HG03432 (cell line): ENCODE measurements around the gene ATG2A.

Experiments
- ATAC-seq: cut with Tn5 transposase; IDR thresholded peaks from one replicate; pipeline ENCODE4 v1.9.1; 2021; ENCODE audit warnings: mild to moderate bottlenecking, moderate library complexity; ENCODE audit not compliant: unreplicated experiment

ATG2A gene

DNA sequence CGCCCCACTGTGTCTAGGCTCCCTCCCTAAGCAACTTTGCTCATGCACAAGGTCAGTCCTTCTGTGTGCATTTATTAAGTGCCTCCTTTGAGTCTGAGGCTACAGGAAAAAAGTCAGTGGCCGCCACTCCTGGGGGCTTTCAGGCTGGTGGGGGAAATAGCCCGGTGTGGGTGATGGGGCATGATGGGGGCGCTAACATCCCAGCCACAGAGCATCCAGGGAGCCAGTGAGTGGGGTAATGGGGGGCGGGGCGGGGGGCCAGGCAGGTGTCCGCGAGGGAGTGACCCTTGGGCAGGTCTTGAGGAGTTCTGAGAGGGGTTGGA is 28.6 kb downstream of the ATG2A start:
- ATAC-seq: no peak

DNA sequence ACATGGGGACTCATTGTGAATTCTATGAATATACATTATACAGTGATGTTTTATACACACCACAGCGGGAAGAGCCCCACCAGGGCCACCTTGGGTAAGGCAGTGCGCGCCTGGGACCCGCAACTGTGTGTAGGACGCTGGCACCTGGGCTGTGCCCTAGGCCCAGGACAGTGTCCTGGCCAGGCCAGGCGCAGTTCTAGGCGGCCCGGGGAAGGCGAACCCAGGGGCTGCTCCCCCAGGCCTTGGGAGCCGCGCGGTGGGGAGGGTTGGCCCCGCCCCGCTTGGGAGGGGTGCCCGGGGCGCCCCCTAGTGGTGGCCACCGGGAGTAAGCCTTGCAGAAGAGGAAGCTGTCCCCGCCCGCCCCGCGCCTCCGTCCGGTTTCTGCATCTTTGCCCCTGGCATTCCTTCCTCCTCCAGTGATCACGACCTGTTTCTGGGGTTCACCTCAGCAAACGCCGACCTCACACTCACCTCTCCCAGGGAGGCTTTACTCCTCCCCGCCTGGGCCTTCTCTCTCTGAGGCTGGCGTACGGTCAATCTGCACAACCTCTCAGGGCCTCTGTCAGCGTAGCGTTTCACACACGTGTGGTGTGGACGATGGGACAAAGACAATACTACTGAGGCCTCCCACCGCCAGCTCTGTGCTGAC is 29.1 kb downstream of the ATG2A start:
- peak; percentile 82 for ATAC-seq

DNA sequence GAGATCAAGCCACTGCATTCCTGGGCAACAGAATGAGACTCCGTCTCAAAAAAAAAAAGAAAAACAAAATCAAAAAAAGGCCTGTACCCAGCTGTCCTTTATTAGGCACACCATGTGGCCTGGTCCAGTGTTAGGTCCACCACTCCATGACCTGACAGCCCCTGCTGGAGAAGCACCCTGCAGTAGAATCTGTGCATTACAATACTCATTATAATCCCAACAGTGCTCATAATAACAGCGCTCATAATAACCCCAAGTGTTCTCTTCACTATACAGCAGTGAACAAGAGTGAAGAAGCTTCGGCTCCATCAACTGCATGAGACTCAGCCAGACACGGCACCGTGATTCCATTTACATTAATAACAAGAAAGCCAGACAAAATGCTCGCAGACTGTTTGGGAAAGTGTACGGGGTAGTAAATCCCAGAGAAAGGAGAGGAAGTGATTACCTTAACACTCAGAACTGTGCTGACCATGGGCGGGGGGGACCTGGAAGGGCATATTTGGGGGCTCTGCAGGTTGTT is 29.7 kb downstream of the ATG2A start:
- no peak for ATAC-seq

DNA sequence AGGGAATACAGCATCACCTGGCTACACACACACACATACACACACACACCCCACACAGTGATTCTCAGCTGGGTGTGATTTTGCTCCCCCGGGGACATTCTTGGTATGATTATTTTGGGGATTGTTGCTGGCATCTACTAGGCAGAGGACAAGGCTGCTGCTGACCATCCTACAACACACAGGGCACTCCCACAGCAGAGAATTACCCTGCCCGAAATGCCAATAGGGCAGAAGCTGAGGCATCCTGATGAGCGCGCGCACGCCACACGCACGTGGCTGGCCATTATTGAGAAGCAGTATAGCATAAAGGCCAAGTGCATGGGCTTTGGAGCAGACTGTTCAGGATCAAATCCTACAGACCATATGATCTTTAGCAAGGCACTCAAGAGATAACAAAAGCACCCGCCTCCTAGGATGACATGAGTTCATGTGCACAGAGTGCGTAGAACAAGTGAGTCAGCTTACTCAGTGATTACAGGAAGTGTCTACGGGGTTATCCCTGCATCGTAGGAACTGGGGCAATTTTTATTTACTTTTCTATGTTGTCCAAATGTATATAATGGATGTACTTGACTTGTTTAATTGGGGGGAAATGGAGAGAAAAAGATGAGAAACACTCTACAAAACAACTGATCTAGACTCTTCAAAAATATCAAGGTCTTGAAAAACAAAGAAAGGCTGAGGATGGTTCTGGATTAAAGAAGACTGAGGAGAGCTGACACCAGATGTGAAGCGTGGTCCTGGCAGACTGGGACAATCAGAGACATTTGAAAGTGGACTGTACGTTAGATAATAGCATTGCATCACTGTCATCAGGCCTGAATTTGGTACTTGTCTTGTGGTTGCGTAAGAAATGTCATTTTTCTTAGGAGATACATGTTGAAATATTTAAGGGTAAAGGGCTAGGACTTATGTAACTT is 31.4 kb downstream of the ATG2A start:
- no peak for ATAC-seq

DNA sequence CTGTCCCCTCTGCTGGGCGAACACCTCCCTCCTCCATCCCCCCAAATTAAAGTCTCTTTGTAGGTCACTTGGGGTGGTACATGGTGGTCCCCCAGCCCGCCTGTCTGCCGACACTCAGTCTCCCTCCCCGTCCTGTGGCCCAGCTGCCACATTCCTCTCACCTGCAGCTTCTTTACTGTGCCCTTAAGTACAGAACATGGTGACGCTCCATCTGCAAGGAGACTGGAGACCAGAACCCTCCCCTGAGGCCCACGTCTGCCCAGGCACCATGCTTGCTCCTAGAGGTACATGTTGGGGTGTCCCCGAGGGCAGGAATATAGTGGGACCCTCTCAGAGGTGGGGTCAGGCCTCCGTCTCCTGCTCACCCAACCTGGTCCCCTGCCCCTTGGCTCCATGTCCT is 33.0 kb downstream of the ATG2A start:
- no peak for ATAC-seq

DNA sequence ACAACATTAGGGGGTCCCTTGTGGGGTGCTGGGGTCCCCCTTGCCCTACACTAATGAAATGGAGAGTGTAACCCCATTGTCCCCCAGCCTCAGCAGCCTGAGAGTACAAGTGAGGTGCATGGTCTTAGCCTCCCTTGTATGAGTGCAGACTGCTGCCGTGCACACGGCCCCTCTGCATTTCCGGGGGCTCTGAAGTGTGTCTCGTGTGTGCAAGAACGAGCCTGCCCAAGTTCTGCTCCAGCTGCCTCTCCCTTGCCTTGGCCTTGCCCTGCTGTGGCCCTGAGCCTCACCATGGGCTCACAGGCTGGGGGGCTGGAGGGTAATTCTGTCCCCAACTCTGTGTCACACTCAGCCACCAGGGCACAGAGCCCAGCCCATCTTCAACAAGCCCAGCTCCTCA is 33.4 kb downstream of the ATG2A start:
- ATAC-seq: no peak

DNA sequence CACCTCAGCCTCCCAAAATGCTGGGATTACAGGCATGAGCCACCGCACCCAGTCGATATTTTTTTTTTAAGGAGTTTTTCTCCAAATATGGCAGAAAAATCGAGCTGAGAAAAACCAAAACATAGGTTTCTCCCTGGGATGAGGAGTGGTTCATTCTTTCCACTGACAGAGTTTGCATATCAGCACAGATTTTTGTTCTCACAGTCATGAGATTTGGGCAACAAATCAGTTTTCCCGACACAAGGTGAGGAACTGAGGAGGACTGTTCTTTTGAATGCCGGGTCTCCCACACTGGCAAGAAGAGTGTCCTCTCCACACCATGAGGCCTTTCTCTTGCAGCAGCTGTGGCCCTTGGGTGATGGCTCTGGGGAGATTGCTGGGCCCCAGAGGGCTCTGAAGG is 34.8 kb downstream of the ATG2A start:
- ATAC-seq: no peak

DNA sequence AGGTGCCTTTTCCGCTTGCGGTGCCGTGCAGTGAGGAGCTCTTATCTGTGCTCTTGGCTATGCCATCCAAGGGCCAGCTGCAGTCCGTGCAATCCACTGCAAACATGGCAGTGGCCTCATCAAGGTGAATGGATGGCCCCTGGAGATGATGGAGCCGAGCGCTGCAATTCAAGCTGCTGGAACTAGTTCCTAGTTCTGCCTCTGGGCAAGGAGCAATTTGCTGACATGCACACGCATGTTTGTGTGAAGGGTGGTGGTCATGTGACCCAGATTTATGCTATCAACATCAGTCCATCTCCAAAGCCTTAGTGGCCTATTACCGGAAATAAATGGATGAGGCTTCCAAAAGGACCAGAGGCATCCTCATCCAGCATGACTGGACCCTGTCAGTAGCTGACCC is 35.5 kb downstream of the ATG2A start:
- no peak for ATAC-seq

DNA sequence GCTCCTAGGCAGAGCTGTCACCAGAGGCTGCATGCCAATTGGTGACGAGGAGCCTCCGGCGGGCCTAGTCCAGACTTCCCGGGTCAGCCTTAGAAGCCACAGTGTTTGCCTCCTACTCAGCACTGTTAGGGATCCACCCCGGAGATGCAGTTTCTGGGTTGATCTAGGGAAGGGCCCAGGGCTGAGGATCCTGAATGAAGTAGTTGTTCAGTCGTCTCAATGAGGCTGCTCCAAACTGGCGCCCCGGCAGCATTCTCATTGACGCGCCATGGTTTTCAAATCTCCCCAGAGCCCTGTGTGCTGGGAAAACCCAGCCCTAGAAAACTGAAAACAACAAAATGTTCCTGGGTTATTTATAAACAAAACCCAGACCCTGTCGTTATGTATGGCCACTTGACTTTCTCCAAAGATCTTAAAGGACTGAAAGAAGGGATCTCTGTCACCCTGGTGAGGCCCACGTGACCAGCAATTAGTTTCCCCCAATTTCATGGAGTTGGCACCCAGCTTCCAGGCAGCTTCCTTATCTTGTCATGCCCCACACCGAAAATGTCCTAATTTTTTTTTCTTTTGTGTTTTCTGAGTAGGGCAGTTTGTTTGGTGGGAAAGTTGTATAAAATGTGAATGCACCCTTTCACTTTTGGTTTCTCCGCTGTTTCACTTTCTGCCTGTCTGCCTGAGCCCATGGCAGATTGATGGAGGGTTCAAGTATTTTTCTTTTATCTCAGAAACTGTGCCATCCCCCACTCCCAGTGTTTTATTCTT is 36.6 kb downstream of the ATG2A start:
- ATAC-seq: no peak

DNA sequence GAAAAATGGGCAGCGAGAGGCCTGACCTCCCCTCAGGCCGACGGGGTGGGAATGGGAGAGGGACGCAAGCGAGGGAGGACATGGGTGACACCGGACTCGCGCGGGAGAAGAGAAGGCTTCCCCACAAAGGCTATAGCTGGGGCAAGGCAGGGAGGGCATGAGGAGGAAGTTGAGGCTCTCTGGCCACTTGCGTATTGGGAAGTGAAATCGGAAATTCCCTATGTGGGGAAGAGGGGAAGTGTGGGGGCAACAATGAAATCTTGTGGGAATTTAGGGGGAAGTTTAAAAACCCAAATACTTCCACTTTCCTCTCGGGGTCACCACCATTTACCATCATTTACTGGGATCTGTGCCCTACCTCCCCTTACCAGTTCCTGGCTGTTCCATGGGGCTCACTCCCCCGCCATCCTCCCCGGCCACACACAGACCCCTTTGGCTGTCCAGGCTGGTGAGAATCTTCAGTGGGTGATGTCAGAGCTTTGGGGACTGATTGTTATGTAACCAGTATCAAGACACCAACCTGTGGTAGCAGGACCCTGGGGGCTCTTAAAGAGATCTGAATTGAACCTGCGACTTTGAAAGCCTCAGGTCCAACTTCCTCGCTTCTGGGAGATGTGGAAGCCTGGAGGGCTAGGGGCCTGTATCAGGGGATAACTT is 37.6 kb downstream of the ATG2A start:
- ATAC-seq: no peak

DNA sequence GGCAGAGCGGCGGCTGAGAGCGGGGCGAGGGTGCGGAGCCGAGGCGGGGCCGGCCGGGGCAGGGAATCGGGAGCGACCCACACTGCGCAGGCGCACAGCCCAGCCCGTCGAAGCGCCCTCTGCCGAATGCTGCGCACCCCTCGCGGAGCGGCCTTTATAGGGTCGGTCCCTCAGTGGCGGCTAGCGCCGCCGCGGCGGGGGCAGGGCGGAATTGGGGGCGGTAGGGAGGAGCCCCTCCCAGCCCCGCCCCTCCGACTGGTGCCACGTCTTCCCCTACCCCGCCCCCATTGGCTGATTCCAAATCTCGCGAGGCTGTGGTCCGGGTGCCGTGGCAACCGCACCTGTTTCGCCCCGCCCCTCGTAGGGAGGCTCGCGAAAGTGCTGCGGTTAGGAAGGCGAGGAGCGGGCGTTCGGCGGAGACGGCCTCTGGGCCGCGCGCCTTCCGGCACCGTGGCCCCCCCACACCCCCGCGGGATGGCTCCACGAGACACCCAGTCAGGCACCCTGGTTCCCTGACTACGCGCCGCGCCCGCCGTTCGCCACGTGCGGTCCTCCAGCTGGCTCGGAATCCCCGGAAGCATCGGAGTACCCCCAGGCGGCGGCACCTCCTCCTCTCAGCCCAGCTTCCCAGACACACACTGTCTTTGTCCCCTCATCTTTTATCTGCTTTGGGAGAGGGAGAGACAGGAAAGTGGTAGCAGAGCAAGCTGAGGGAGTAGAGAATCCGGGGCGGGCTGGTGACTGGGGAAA is 38.3 kb downstream of the ATG2A start, which contains the start of gene EHD1:
Gene EHD1, minus strand, starts transcription at position 128 of the 750 bp plus-strand sequence. CDS start 157 bp downstream, outside the sequence.
- peak; percentile 74 for ATAC-seq

DNA sequence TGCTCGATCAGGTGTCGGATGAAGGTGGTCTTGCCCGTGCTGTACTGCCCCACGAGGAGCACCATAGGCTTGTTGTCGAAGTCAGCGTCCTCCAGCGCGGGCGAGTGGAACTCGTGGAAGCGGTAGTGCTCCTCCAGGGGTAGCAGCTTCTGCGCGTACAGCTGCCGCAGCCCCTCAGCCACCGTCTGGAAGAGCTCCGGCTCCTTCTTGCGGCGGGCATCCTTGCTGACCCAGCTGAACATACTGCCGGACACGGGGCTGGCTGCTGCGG is 38.9 kb downstream of the ATG2A start:
- ATAC-seq: no peak

DNA sequence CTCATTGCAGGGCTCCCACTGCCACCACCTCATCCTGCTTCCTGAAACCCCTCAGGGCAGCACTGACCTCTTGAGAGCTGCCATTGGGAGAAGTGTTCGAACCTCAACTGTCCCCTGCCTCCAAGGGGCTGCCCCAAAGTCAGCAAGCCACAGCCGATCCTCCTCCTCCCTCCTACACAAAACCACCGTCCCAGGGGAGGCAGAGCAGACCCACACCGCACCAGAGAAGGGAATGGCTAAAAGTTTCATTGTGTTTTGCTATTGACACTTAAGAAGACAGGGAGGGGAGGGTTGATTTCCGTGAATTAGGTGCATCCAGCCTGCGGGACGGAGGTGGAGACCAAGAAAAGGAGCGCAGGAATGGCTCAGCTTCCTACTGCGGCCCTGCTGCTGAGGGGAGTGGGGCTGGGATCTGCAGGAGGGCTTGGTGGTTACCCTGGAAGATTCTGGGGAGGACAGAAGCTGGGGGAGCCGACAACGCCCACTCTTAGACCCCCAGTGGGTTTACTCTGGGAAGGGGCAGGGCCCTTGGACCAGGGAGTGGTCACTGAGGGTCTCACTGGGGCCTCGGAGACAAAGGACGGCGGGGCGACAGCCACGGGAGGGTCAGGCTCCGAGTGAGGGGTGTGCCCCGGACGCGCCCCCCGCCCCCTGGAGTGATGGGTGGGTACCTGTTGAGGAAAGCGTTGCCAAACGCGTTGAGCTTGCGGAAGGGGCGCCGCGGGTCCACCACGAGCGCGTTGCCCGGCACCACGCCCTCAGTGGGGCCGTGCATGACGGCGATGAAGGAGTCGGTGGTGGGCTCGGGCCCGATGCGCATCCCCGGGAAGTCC is 39.4 kb downstream of the ATG2A start:
- peak; percentile 21 for ATAC-seq

DNA sequence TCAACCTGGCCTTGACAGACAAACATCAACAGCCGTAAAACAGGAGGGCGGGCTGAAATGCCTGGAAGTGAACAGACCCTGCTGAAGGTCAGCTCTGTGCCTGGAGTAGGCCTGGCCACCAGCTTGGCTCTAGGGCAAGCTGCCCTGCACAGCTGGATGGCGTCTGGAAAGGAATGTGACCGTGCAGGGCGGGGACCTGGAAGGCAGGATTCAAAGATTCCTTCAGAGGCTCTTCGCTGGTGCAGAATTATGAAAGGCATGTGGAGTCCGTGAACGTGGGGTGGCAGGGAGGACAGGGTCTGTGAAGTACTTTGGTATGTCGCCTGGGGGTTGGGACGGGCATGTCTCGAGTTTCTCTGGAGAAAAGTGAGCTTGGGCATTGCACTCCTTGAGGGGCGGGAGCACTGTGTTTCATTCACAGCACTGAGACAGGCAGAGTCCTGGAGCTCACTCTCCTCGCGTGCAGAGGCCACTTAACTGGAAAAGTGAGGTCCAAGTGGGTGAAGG is 40.1 kb downstream of the ATG2A start:
- no peak for ATAC-seq

DNA sequence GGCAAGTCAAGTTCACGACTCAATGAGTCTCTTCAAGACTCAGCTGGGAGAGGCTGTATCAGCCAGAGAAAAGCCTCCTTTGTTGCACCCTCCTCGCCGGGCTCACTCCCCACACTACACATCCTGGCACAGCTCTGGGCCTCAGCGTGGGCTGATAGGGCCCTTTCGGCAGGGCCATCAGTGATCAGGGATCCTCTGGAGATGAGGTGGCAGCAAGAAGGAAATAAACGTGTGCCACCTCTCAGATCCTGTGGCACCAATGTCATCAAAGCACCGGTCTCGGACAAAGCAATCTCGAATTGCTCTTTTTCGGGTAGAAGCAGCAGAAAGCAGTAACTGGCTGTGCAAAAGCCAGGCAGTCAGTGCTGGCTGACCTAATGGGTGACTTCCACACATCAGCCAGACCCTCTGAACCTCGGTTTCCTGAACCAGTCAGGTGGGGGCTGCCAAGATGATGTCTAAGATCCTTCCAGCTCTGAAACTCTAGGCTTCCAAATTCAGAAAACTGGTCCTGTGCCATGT is 40.7 kb downstream of the ATG2A start:
- ATAC-seq: no peak

DNA sequence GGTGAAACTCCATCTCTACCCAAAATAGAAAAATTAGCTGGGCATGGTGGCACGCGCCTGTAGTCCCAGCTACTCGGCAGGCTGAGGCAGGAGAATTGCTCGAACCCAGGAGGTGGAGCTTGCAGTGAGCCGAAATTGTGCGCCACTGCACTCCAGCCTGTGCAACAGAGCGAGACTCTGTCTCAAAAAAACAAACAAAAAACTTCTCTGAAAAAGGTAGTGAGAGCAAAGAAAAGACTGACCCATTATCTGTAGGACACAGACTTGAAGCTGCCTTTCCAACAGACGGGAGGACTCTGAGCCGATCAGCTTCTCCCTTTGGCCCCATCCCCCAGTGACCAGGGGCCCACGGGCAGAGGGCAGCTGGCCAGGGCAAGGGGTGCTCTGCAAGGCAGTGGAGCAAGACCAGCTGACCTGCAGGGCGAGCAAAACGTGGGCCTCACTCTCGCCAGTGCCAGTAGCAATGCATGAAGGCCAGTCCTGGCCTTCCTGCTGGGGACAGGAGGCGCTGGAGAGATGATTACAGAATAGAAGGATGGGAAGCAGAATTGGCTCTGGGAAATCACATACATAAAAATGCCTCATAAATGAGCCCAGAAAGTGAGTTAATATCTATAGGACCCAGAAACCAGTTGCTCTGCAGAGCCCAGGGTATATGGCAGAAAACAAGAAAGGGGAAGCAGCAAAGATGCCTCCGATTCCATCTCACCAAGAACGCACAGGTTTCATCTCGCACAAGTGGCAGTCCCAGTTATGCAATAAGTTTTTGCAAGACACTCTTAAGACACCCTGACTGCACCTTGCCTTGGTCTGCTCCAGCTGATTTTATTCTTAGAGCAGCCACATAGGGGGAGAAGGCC is 41.4 kb downstream of the ATG2A start:
- no peak for ATAC-seq

DNA sequence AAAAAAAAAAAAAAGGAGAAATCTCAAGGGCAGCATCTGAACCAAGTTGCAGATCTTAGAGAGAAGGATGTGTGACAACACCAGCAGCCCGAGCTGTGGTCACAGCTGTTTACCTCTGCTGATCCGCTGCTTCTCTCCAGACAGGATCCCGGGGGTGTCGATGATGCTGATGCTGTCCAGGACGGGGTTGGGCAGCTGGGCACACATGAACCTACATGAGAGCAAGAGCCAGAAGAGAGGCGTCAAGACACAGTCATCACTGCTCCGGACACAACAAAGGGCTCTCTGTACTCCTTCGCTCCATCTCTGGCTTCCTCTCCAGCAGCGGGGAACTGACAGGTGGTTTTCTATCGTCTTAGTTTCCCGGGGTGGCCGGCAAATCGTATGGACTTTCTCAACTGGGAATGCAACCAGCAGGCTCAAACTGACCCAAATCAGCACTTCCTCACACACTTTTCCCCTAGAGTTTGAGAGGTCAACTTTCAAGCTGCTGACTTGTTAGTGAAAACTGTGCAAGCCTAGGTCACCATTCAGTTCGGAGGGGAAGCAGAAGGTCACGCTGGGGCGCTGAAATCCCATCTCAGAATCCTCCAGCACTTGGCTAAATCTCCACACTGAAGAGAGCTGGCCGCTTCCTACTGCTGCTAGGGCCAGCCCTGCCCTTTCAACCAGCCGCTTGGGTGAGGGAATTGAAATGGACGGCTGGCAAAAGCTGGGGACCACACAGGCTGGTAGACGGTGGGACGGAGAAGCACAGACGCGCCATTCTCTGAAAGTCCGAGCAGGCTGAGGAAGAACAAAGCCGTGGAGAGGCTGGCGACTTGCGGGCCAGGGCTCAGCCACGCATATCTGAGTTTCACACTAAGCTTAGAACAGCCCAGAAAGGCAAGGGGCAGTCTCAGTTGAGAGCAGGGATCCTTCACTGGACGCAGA is 42.4 kb downstream of the ATG2A start:
- no peak for ATAC-seq
